GOT3 (cell line): Measurements from ENCODE around the gene PPM1D.
A peak's percentile ranks its signal among the peaks of the same experiment; 100 is the strongest.
"Not testable (repeated sequence)": the region's sequence is repeated elsewhere in the genome, so short reads cannot be mapped to it uniquely, and the experiment has no call there.

ENCODE experiments used
- DNase-seq: peaks from one replicate; lab custom pipeline; 2025; ENCODE audit warnings: mixed read lengths; lab: John Stamatoyannopoulos, UW

PPM1D gene

GRCh38 chr17:60668741-60669140, 68.7 kb downstream of the PPM1D start:
- not testable (repeated sequence) for DNase-seq

- no peak for DNase-seq
Measured at GRCh38 chr17:60671482-60671881, 71.5 kb downstream of the PPM1D start.

- DNase-seq = not testable (repeated sequence)
Measured at GRCh38 chr17:60674637-60675036, 74.6 kb downstream of the PPM1D start.

- no peak for DNase-seq
Measured at GRCh38 chr17:60675997-60676396, 76.0 kb downstream of the PPM1D start.

GRCh38 chr17:60676758-60677307, 76.8 kb downstream of the PPM1D start:
- no peak for DNase-seq

GRCh38 chr17:60677308-60678117, 77.5 kb downstream of the PPM1D start, which contains the start of gene BCAS3:
TSS of gene BCAS3 (plus strand) at chr17:60677851.
- peak; percentile 93 for DNase-seq

- no peak for DNase-seq
Measured at GRCh38 chr17:60678118-60678444, 78.1 kb downstream of the PPM1D start.

GRCh38 chr17:60679287-60679686, 79.3 kb downstream of the PPM1D start:
- DNase-seq = no peak

GRCh38 chr17:60680754-60681153, 80.8 kb downstream of the PPM1D start:
- no peak for DNase-seq

GRCh38 chr17:60685437-60685836, 85.4 kb downstream of the PPM1D start:
- no peak for DNase-seq

GRCh38 chr17:60695960-60696359, 96.0 kb downstream of the PPM1D start:
- DNase-seq = no peak

- no peak for DNase-seq
Measured at GRCh38 chr17:60699090-60699489, 99.1 kb downstream of the PPM1D start.

GRCh38 chr17:60704170-60704569, 104.2 kb downstream of the PPM1D start:
- DNase-seq = no peak

GRCh38 chr17:60712675-60713074, 112.7 kb downstream of the PPM1D start:
- no peak for DNase-seq

GRCh38 chr17:60713608-60714007, 113.6 kb downstream of the PPM1D start:
- no peak for DNase-seq
